GM10248 (cell line): ENCODE data around the gene ALLC.

Source experiments
- CTCF ChIA-PET: fragments of 300-600 bp; sonication (Branson Sonifier 250); formaldehyde crosslinking; extraction: SDS; loops from one replicate; lab custom pipeline; 2021; ENCODE audit warnings: antibody characterized with exemption; lab: Yijun Ruan, JAX
- POLR2A ChIA-PET: fragments of 350-650 bp; sonication (Branson Sonifier 250); formaldehyde crosslinking; extraction: SDS; loops from one replicate; lab custom pipeline; 2020; ENCODE audit warnings: antibody characterized with exemption; lab: Yijun Ruan, JAX
- DNase-seq: peaks from one replicate; pipeline ENCODE4 v3.0.0; 2012; ENCODE audit errors: extremely low spot score
- TF ChIP-seq, protein P1 (sequence below): IDR thresholded peaks from 2 replicates; pipeline ENCODE4 v1.5.1; 2012; ENCODE audit warnings: mild to moderate bottlenecking, low read depth; ENCODE audit errors: extremely low read depth, missing control alignments, control extremely low read depth

The ALLC gene

DNA sequence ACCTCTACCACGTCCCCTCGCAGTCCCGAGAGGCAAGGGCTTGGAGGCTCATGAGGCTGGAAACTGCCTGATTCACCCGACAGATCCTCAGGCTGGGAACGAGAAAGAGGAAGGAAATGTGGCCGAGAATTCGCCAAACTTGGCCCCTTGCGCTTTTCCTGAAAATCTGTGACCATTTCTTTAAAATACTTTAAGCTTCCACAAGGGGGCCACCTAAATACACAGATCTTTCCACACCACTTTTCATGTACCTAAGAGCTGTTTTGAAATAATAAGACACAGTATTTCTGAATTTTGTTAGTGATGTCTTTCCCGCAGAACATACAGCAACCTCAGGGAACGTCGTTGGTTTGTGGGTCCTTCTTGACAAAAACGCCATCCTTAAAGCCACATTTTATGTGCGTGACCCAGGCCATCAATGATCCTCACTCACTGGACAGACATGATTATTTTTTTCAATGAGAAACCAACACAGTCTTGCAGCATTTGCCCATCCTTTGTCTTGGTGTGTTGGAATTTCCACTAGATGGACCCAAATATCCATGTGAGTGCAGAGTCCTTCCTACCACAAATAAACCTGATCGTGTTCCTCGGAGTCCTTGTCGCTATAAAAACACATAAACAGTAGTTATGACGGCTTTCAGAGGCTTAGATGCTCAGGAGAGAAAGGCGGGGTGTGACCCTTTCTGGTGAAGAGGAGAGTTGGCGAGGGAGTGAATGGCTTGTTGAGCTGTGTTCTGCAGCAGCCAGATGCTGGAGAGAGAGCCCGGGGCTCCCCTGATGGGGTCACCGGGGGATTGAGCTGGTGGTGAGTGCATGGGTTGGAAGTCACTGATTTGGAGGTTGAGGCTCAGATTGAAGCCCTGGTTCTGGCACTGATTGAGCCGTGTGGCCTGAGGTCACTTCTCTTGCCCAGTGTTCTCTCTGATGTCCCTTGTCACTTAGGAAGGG, 70.4 kb downstream of the ALLC start:
- DNase-seq: peak; percentile 57
- ChIA-PET POLR2A (no interaction called here), CTCF (interaction anchor here (0.7 to 4.1 kb wide), 18 partner anchors 8 to 100 kb away, joined by 3 to 25 read pairs (median 4); no protein-coding TSS in a partner anchor)
- TF ChIP-seq, protein P1, sequence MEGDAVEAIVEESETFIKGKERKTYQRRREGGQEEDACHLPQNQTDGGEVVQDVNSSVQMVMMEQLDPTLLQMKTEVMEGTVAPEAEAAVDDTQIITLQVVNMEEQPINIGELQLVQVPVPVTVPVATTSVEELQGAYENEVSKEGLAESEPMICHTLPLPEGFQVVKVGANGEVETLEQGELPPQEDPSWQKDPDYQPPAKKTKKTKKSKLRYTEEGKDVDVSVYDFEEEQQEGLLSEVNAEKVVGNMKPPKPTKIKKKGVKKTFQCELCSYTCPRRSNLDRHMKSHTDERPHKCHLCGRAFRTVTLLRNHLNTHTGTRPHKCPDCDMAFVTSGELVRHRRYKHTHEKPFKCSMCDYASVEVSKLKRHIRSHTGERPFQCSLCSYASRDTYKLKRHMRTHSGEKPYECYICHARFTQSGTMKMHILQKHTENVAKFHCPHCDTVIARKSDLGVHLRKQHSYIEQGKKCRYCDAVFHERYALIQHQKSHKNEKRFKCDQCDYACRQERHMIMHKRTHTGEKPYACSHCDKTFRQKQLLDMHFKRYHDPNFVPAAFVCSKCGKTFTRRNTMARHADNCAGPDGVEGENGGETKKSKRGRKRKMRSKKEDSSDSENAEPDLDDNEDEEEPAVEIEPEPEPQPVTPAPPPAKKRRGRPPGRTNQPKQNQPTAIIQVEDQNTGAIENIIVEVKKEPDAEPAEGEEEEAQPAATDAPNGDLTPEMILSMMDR: peak; percentile 33

DNA sequence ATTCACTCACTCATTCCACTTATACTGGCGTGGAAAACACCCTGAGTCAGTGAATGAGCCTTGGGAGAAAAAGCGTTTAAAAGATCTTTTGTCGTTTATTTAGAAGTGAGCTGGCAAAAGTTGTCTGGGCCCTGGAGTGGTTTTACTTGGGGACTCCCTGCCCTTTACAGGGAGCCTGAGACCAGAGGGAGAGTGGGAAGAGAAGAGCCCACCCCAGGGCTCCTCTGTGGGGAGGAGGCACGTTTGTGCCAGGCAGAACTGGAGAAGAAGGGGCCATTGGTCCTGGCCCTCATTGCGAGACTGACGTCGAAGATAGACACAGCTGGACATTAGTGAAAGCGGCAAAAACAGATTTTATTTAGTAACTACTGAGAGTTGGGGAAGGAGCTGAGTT, 71.1 kb downstream of the ALLC start:
- CTCF ChIA-PET: interaction anchor here (0.9 to 4.1 kb wide), 7 partner anchors 11 to 97 kb away, joined by 3 to 25 read pairs (median 4); no protein-coding TSS in a partner anchor

DNA sequence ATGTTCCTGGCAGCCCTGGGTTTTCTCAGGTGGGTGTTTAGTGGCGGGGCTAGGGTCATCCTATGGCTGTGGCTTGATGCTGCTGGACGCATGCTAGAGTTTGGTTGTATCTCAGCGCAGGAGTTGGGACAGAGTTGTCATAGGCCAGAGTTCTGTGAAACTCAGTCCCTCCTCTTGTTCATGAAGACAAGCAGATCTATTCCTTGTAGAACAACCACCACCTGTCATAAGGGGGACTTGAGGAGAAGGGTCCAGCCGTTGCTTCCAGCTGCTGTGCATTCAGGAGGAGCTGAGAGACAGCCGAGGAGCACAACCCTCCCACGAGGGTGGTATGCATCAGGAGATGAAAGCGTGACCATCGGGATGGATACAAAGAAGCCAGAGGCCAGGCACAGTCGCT, 71.8 kb downstream of the ALLC start:
- CTCF ChIA-PET: interaction anchor here (1.2 to 4.1 kb wide), 4 partner anchors 16 to 54 kb away, joined by 3 to 25 read pairs (median 4); no protein-coding TSS in a partner anchor
- POLR2A ChIA-PET: no interaction called here
- TF ChIP-seq, protein P1: no peak
- DNase-seq: no peak

More for the DNA sequence above, 71.1 kb downstream of the ALLC start:
- TF ChIP-seq, protein P1: no peak
- no peak for DNase-seq
- POLR2A ChIA-PET: no interaction called here

DNA sequence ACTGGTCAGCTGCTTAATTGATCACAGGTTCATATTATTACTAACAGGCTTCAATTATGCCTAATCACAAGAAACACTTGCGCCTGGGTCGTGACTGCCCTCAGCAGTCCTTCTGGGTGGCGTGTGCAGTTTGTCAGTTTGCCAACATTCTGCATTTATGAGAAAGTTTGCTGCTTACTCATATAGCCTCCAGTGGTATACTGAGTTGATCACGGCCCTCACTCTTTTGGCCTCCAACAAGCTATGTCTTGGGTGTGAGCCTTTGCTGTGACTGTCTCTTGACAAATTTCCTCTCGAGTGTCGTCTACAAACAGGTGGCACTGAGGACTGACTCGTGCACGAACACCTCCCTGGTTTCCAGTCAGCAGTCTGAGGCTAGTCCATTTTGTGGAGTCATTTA, 72.6 kb downstream of the ALLC start:
- ChIA-PET CTCF (interaction anchor here (1.2 to 4.1 kb wide), 2 partner anchors 19 to 49 kb away, joined by 3 to 25 read pairs; no protein-coding TSS in a partner anchor), POLR2A (no interaction called here)
- TF ChIP-seq, protein P1: no peak
- no peak for DNase-seq

DNA sequence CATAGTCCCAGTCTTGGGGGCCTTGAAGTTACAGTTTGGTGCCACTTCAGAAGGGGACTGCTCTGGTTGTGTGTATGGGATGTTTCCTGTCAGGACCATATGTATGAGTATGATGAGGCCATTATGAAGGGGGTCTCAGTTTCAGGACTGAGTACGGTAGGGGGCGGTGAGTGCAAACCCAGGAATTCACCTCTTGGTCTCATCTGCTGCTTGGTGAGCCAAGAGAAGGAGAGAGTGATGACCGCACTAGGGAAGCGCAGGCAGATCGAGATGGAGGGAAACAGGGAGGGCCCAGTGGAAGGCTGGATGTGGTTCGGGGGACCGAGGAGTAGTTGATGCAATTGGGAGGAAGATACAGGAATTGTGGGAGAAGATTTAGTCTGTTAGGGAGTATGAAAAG, 73.8 kb downstream of the ALLC start:
- TF ChIP-seq, protein P1: no peak
- no peak for DNase-seq
- ChIA-PET CTCF (no interaction called here), POLR2A (no interaction called here)

DNA sequence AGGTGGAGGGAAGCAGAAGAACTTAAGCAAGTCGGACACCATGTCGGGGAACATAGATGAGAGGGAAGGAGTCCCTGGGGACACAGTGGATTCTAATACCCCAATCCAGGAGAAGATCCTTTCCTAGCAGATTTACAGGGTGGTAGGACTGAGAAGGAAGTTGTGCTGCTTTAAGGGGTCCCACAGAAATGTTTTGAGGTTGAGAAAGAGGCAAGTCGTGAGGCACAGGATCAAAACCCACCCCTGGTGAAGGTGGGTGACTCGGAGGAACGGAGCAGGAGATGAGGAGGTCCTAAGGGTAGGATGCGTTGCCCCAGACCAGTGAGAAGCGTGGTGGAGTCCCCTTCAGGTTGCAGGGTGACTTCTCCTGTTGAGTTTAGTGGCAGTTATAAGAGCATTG, 78.1 kb downstream of the ALLC start:
- POLR2A ChIA-PET: no interaction called here
- no peak for DNase-seq
- TF ChIP-seq, protein P1: no peak
- CTCF ChIA-PET: interaction anchor here (1.5 kb wide), 1 partner anchor 8 kb away, joined by 3 read pairs; no protein-coding TSS in a partner anchor
